Fibroblast of peridontal ligament (primary cell): ENCODE data around the gene WAC.
"Not testable (repeated sequence)": the region's sequence is repeated elsewhere in the genome, so short reads cannot be mapped to it uniquely, and the experiment has no call there.

Source experiments
- DNase-seq: peaks from one replicate; pipeline ENCODE4 v3.0.0-alpha.2; 2010; ENCODE audit errors: extremely low read depth

Gene WAC

GRCh38 chr10:28606568-28606967 lies 73.7 kb downstream of the WAC start:
- no peak for DNase-seq

DNA sequence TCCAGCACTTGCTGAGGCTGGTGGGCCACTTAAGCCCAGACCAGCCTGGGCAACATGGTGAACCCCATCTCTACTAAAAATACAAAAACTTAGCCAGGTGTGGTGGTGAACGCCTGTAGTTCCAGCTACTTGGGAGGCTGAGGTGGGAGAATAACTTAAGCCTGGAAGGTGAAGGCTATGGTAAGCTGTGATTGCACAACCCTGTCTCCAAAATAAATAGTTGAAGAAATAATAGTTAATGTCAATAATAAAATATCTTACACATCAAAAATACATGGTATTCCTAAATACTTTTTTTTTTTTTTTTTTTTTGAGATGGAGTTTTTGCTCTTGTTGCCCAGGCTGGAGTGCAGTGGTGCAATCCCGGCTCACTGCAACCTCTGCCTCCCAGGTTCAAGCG lies 76.7 kb downstream of the WAC start:
- DNase-seq, result not testable (repeated sequence)

DNA sequence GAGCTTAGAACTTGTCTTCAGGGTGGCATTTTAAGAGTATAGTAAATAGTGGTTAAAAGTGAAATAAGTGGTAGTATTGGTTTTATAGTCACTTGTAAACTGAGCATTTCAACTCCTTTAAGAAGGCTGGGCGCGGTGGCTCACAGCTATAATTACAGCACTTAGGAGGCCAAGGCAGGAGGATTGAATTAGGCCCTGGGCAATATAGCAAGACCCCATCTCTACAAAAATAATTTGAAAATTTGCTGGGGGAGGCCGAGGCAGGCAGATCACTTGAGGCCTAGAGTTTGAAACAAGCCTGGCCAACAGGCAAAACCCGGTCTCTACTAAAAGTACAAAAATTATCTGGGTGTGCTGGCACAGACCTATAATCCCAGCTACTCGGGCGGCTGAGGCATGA lies 80.0 kb downstream of the WAC start:
- DNase-seq, result no peak

GRCh38 chr10:28616514-28616913 lies 83.6 kb downstream of the WAC start:
- no peak for DNase-seq

DNA sequence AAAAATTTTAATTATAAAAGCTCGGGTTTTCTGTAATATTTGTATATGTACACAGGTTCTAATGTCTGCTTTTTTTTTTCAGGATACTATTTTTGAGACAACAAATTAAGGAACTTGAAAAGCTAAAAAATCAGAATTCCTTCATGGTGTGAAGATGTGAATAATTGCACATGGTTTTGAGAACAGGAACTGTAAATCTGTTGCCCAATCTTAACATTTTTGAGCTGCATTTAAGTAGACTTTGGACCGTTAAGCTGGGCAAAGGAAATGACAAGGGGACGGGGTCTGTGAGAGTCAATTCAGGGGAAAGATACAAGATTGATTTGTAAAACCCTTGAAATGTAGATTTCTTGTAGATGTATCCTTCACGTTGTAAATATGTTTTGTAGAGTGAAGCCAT lies 86.5 kb downstream of the WAC start:
- DNase-seq, result no peak

DNA sequence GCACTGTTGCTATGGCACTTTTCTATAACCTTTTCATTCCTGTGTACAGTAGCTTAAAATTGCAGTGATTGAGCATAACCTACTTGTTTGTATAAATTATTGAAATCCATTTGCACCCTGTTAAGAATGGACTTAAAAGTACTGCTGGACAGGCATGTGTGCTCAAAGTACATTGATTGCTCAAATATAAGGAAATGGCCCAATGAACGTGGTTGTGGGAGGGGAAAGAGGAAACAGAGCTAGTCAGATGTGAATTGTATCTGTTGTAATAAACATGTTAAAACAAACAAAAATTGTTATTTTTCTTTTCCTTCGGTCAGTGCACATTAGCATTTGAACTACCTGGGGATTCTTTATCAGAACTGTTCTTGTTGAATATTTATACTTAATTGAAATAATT lies 87.3 kb downstream of the WAC start:
- no peak for DNase-seq

- DNase-seq, result no peak
Measured at GRCh38 chr10:28623483-28623882, 90.6 kb downstream of the WAC start.

- no peak for DNase-seq
Measured at GRCh38 chr10:28624351-28624750, 91.4 kb downstream of the WAC start.

GRCh38 chr10:28627102-28627501 lies 94.2 kb downstream of the WAC start:
- no peak for DNase-seq

DNA sequence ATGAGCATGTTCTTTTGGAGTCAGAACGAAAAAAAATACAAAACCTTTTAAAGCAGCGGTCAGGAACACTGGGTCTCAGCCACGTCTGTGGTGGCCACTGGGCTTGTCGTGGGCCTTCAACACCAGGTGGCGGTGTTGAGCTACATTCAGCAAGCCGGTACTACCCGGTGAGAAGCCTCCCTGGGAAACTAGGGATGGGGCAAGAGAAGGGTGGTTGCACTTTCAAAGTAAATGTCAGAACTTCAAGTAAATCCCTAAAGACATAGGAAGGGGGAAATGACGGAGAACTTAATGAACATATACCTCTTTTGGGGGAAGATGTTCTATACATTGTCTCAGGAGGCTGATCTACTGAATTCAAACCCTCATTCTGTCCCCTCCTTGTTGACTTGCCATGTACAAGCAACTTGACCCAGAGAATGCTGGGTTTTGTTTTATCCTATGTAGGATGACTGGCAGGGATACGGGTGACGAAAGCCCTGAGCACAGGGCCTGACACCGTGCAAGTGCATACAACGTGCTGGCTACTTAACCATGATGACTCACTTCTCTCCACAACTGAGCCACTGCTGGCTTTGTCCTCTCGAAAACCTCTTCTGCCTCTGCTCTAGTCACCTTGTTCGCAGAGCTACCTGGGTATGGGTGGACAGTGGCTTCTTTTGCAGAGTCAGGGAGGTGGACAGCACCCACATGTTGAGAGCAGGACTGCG lies 95.4 kb downstream of the WAC start:
- peak; percentile 85 for DNase-seq

DNA sequence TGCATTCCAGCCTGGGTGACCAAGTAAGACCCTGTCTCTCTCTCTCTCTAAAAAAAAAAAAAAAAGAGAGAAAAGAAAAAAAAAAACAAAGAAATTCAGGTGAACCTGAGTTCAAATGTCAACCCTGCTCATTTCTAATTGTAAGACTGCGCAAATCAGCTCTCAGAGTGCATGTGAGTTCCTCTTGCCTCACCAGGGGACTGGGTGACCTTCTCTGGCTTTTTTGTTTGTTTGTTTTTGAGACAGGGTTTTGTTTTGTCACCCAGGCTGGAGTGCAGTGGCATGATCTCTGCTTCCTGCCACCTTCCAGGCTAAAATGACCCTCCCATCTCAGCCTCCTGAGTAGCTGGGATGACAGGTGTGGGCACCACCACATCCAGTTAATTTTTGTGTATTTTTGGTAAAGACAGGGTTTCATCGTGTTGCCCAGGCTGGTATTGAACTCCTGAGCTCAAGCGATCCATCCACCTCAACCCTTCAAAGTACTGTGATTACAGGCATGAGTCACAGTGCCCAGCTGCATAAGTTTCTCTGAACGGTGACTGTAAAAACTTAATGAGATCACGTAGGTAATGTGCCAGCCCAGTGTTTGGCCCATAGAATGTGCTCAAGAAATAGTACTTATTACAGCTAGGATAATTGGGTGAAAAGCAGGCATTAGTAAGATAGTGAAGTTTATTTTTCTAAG lies 99.1 kb downstream of the WAC start:
- no peak for DNase-seq

DNA sequence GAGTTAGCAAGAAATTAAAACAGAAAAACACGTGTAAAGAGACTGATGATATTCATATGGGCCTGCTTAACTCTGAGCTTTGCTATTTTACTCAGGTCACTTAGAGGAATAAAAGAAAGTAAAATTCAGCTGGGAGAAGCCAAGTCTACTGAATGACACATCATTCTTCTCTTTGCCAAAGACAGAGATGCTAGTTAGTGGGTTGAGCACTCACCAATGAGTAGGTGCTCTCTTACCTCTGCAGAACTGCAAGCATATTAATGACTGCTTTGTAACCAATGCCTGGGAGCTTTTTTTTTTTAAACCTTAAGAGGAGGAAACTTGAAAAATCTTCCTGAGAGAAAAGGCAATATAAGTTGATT lies 99.6 kb downstream of the WAC start:
- DNase-seq, result no peak

GRCh38 chr10:28633750-28634149 lies 100.8 kb downstream of the WAC start:
- no peak for DNase-seq

DNA sequence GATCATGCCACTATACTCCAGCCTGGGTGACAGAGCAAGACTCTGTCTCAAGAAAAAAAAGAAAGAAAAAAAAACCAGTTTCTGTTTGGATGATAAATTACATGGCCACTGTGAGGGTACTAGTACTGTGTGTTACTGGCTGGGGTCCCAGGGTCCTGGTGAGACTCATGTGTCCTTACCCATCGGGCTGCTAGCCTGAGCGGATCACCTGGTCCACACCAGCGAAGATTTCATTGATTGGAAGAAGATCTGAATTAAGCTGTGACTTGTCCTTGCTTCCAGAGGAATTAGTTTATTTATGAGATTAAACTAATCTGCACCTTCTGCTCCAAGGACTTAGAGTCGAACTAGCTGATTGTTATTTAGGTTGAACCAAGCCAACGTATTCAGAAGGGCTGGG lies 104.4 kb downstream of the WAC start:
- DNase-seq, result no peak

- DNase-seq, result no peak
Measured at GRCh38 chr10:28638392-28638791, 105.5 kb downstream of the WAC start.

DNA sequence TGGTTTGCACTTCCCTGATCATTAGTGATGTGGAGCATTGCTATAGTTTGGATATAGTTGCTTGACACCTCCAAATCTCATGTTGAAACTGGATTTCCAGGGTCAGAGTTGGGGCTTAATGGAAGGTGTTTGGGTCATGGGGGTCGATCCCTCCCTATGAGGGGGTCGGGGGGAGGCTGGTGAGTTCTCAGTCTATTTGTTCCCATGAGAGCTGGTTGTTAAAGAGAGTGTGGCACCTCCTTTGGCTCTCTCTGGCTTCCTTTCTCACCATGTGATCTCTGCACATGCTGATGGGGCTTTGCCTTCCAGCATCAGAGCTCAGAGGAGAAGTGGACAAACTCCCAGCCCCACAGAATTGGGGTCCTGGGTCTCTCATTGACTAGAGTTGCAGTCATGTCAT lies 107.6 kb downstream of the WAC start:
- no peak for DNase-seq

DNA sequence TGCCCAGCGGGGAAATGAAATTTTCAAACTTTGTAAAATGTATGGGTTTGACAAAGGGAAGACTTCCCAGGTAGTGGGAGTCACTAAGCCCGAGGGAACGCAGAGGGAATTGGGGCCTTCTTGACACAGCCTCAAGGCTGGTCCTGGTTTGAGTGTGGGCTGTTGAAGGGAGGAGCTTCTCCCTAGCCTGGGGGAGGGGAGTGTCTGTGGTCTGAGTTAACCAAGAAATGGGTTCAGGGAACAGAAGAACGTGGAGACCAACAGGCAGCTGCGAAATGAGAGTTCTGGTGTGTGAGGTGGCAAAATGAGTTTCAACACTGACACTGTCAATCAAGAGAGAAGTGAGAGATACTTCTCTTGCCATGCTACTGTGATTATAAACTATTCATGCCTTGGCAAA lies 111.7 kb downstream of the WAC start:
- DNase-seq, result no peak

- no peak for DNase-seq
Measured at GRCh38 chr10:28652106-28652505, 119.2 kb downstream of the WAC start.

- DNase-seq, result no peak
Measured at GRCh38 chr10:28652703-28653102, 119.8 kb downstream of the WAC start.

GRCh38 chr10:28658824-28659223 lies 125.9 kb downstream of the WAC start:
- DNase-seq, result not testable (repeated sequence)

DNA sequence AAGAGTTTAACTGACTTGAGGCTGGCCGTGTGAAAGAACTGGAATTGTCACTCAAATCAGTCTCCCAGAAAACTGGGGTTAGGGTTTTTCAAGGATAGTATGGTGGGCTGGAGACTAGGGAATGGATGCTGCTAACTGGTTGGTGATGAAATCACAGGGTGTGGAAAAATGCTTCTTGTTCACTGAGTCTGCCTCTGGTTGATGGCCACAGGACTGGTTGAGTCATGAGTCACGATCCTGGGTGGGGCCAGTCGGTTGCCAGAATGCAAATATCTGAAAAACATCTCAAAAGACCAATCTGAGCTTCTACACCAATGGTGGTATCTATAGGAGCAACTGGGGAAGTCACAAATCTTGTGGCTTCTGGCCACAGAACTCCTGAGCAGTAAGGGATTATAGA lies 128.1 kb downstream of the WAC start:
- peak; percentile 90 for DNase-seq

- DNase-seq, result peak; percentile 90
Measured at GRCh38 chr10:28663576-28664368, 130.9 kb downstream of the WAC start.

GRCh38 chr10:28664369-28664740 lies 131.4 kb downstream of the WAC start:
- peak; percentile 89 for DNase-seq
